CD14-positive monocyte (primary cell): ENCODE results near the gene CREBBP. TPM values are rescaled to one million over a fixed set of nuclear protein-coding genes. Genes with fewer than 3 reads are reported as not detected.

Experiments used
- DNase-seq, 3 donors: peaks; one replicate each; pipeline ENCODE4 v3.0.0-alpha.2; 2011 to 2022
- H2AFZ ChIP-seq: 2 replicates; pipeline ENCODE4 v1.6.0; 2012; ENCODE audit warnings: mild to moderate bottlenecking, low read depth, low read length, inconsistent platforms; ENCODE audit not compliant: insufficient read depth, poor library complexity, severe bottlenecking
- H3K27ac ChIP-seq, 2 donors: 1 replicate in 1 of 2; 2 replicates in 1 of 2; pipeline ENCODE4 v1.5.1; 2012 to 2013; ENCODE audit warnings: low read length in 2 of 2, control low read depth in 1 of 2, inconsistent platforms in 1 of 2, low read depth in 1 of 2, mild to moderate bottlenecking in 1 of 2
- H3K27me3 ChIP-seq, 2 donors: one replicate each; pipeline versions ENCODE4 v1.6.0 to v1.6.1; 2011 to 2013; ENCODE audit warnings: low read length in 2 of 2; ENCODE audit not compliant: control insufficient read depth in 2 of 2, insufficient read depth in 2 of 2
- H3K36me3 ChIP-seq, 2 donors: replicated peaks in 1 of 2; 1 replicate in 1 of 2; 2 replicates in 1 of 2; pipeline versions ENCODE4 v1.5.1 to v1.6.1; 2012 to 2013; ENCODE audit warnings: low read length in 2 of 2, control low read depth in 1 of 2, inconsistent platforms in 1 of 2, mild to moderate bottlenecking in 1 of 2; ENCODE audit not compliant: insufficient read depth in 2 of 2, control insufficient read depth in 1 of 2
- H3K4me1 ChIP-seq, 2 donors: 1 replicate in 1 of 2; 2 replicates in 1 of 2; pipeline versions ENCODE4 v1.5.1 to v1.6.1; 2012 to 2013; ENCODE audit warnings: low read length in 2 of 2, control low read depth in 1 of 2, inconsistent platforms in 1 of 2, mild to moderate bottlenecking in 1 of 2, moderate library complexity in 1 of 2; ENCODE audit not compliant: insufficient read depth in 2 of 2, control insufficient read depth in 1 of 2
- H3K4me2 ChIP-seq: replicated peaks from 2 replicates; pipeline ENCODE3; 2012; ENCODE audit warnings: low read length, moderate library complexity, mild to moderate bottlenecking; ENCODE audit not compliant: poor library complexity, severe bottlenecking; ENCODE audit errors: extremely low read depth
- H3K4me3 ChIP-seq, 3 experiments: fragments of 200-600 bp in 1 of 3; sonication (generic) in 1 of 3; replicated peaks in 1 of 3; 1 replicate in 2 of 3; 2 replicates in 1 of 3; pipeline ENCODE4 v1.5.1; 2011 to 2013; ENCODE audit warnings: low read length in 3 of 3, mild to moderate bottlenecking in 3 of 3, control low read depth in 2 of 3, low read depth in 2 of 3, inconsistent platforms in 1 of 3, moderate library complexity in 1 of 3
- H3K79me2 ChIP-seq: 2 replicates; pipeline ENCODE4 v1.6.0; 2012; ENCODE audit warnings: mild to moderate bottlenecking, control low read depth, inconsistent platforms, low read length, moderate library complexity; ENCODE audit not compliant: insufficient read depth
- H3K9ac ChIP-seq: 2 replicates; pipeline ENCODE4 v1.6.0; 2017; ENCODE audit warnings: low read length, mild to moderate bottlenecking; ENCODE audit not compliant: insufficient read depth, poor library complexity, severe bottlenecking
- H3K9me3 ChIP-seq, 2 donors: replicated peaks in 1 of 2; 1 replicate in 1 of 2; 2 replicates in 1 of 2; pipeline versions ENCODE4 v1.5.1 to v1.6.1; 2012 to 2013; ENCODE audit warnings: low read length in 2 of 2, control low read depth in 1 of 2; ENCODE audit not compliant: control insufficient read depth in 1 of 2, insufficient read depth in 1 of 2
- H4K20me1 ChIP-seq: 2 replicates; pipeline ENCODE4 v1.6.0; 2012; ENCODE audit warnings: mild to moderate bottlenecking, low read length, control low read depth, moderate library complexity; ENCODE audit not compliant: insufficient read depth
- H3K27ac Mint-ChIP-seq, 7 donors: one replicate each; pipeline ENCODE4 v1.8.0; 2020; ENCODE audit warnings: mild to moderate bottlenecking in 7 of 7, mixed read lengths in 7 of 7, moderate library complexity in 6 of 7, inconsistent platforms in 2 of 7
- H3K27me3 Mint-ChIP-seq, 3 donors: one replicate each; pipeline ENCODE4 v1.8.0; 2021 to 2022; ENCODE audit warnings: low read depth in 3 of 3, mild to moderate bottlenecking in 3 of 3, mixed read lengths in 3 of 3, moderate library complexity in 3 of 3, inconsistent platforms in 1 of 3
- H3K36me3 Mint-ChIP-seq, 2 donors: one replicate each; pipeline ENCODE4 v1.8.0; 2020; ENCODE audit warnings: mixed read lengths in 2 of 2, inconsistent platforms in 1 of 2, mild to moderate bottlenecking in 1 of 2
- H3K4me1 Mint-ChIP-seq: one replicate; pipeline ENCODE4 v1.8.0; 2020; ENCODE audit warnings: mild to moderate bottlenecking, mixed read lengths
- H3K4me3 Mint-ChIP-seq, 2 donors: one replicate each; pipeline ENCODE4 v1.8.0; 2020; ENCODE audit warnings: mild to moderate bottlenecking in 2 of 2, mixed read lengths in 2 of 2, moderate library complexity in 1 of 2
- H3K9me3 Mint-ChIP-seq, 7 donors: one replicate each; pipeline ENCODE4 v1.8.0; 2020 to 2022; ENCODE audit warnings: mixed read lengths in 7 of 7, mild to moderate bottlenecking in 6 of 7, moderate library complexity in 6 of 7, inconsistent platforms in 2 of 7
- CTCF ChIP-seq: fragments of 200-600 bp; IDR thresholded peaks from one replicate; pipeline ENCODE4 v1.8.0; 2022; ENCODE audit warnings: antibody characterized with exemption, mild to moderate bottlenecking
- WGBS: methylation state at CpG from one replicate; pipeline ENCODE4 v1.1.5; 2013; ENCODE audit warnings: missing lambda C conversion rate; ENCODE audit not compliant: insufficient coverage; 5-methylcytosine and 5-hydroxymethylcytosine counted together
- intact Hi-C, 2 donors: fragments of 100-400 bp; cut with micrococcal nuclease; formaldehyde crosslinking; loops; one replicate each; pipeline versions ENCODE4 v1.15.0 to v1.15.1; 2023
- polyA plus RNA-seq, 3 donors: library from polyadenylated mRNA; depleted of rRNA in 1 of 3; unstranded in 2 of 3; stranded (reverse) in 1 of 3; fragments of 300-500 nt in 2 of 3; fragments of >200 nt in 1 of 3; fragmentation: Illumina TruSeq in 2 of 3; gene quantifications; 1 replicate in 2 of 3; 2 replicates in 1 of 3; pipeline ENCODE4 v1.2.3, GENCODE V29; 2012 to 2021

CREBBP gene
- polyA plus RNA-seq, 3 donors: 2.1 to 26.9 (median 6.2) TPM

- peaks cover 24 to 33% of the 10 kb centered on the region in 2 donors for H3K36me3 Mint-ChIP-seq
- H3K27ac Mint-ChIP-seq: peak overlapping the region in 6 of 7 donors; percentile 16 to 85 (median 44)
- TF ChIP-seq CTCF: no peak
- peaks cover 0 to 2% (median 2%) of the 10 kb centered on the region in 3 donors for H3K27me3 Mint-ChIP-seq
- H3K4me3 Mint-ChIP-seq: no peak overlapping the region
- H3K27me3 ChIP-seq: no peaks in the 10 kb centered on the region
- no peak overlapping the region for H2AFZ ChIP-seq
- no peaks in the 10 kb centered on the region for H3K9me3 Mint-ChIP-seq
- H3K9ac ChIP-seq: no peak overlapping the region
- H3K9me3 ChIP-seq: no peaks in the 10 kb centered on the region
- no peak overlapping the region for H3K4me2 ChIP-seq
- peaks cover 88% of the 10 kb centered on the region for H3K4me1 Mint-ChIP-seq
- WGBS: 95% methylated on average over 4 of the region's 13 CpGs
- H4K20me1 ChIP-seq: peaks cover 100% of the 10 kb centered on the region
- peaks cover 35 to 63% of the 10 kb centered on the region in 2 donors for H3K4me1 ChIP-seq
- intact Hi-C loops: loop anchor here in 1 of 2 donors (10.0 kb wide), 1 partner anchor 179 kb away; no protein-coding TSS in a partner anchor
- H3K36me3 ChIP-seq: peaks cover 0 to 30% of the 10 kb centered on the region in 2 donors
- peak overlapping the region in 1 of 2 donors; percentile 17 for H3K27ac ChIP-seq
- no peak for DNase-seq
- H3K79me2 ChIP-seq: peaks cover 100% of the 10 kb centered on the region
- no peak overlapping the region for H3K4me3 ChIP-seq
These were observed 6.9 kb downstream of the CREBBP start for GRCh38 chr16:3873482-3874173.

- no peaks in the 10 kb centered on the region for H3K9me3 Mint-ChIP-seq
- H3K9ac ChIP-seq: no peak overlapping the region
These were observed 8.2 kb downstream of the CREBBP start for GRCh38 chr16:3872216-3872895.

More at GRCh38 chr16:3872216-3872895, 8.2 kb downstream of the CREBBP start:
- Histone ChIP-seq H2AFZ (no peak overlapping the region), H3K27ac (peak overlapping the region; percentile 1 to 52), H3K27me3 (no peaks in the 10 kb centered on the region), H3K79me2 (peaks cover 100% of the 10 kb centered on the region), H3K9me3 (no peaks in the 10 kb centered on the region), H3K4me2 (no peak overlapping the region), H4K20me1 (peaks cover 100% of the 10 kb centered on the region), H3K4me1 (peaks cover 31 to 52% of the 10 kb centered on the region in 2 donors), H3K36me3 (peaks cover 0 to 30% of the 10 kb centered on the region in 2 donors), H3K4me3 (no peak overlapping the region)
- Mint-ChIP-seq H3K4me1 (peaks cover 82% of the 10 kb centered on the region), H3K36me3 (peaks cover 19 to 27% of the 10 kb centered on the region in 2 donors), H3K27me3 (peaks cover 0 to 2% (median 2%) of the 10 kb centered on the region in 3 donors), H3K27ac (peak overlapping the region in 3 of 7 donors; percentile 50 to 78 (median 72)), H3K4me3 (no peak overlapping the region)
- TF ChIP-seq CTCF: no peak
- WGBS: 94% methylated on average over 12 of the region's 12 CpGs
- no peak for DNase-seq
- intact Hi-C loops: loop anchor here in 1 of 2 donors (10.0 kb wide), 1 partner anchor 178 kb away; no protein-coding TSS in a partner anchor
